ENCODE measurements around the gene GHR.

Gene GHR

DNA sequence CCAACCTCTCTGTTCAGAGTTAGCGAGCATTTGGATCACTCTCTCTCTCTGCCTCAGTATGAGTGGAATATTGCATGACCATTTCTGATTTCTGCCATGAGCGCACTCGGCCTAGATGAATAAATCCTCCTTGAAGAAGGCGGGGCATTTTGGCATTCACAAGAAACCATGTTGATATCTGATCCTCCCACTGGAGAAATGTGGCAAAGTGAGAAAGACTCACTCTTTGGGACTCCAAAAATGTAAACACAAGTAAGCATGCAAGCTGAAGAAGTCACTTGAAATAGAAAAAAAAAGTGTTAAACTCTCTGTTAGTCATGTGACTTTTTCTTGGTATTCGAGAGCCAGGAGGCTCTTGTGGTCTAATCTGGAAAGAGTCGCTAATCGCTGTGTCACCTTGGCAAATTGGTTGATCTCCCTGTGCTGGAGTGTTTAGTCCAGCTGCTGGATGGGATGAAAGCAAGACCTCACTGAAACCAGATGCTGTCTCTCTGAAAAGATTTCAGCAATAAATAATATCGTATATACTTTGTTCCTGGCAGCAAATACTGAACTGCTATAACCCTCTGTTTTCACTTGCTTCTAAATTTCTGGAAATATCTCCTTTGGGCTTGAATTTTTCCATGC is 95.5 kb downstream of the GHR start:
- Histone ChIP-seq H3K79me2 (ENCODE audit: insufficient read depth, low read length) (no peaks in the 10 kb centered on the region), H3K9me3 (ENCODE audit: insufficient read depth, low read depth, low read length) (no peaks in the 10 kb centered on the region), H3K9me2 (replicated peaks; ENCODE audit: low read depth, low read length) (no peaks in the 10 kb centered on the region), H3K4me1 (ENCODE audit: insufficient read depth, low read length, poor library complexity, severe bottlenecking) (no peaks in the 10 kb centered on the region), H3K9ac (ENCODE audit: low read depth, low read length, poor library complexity, severe bottlenecking) (no peak overlapping the region), H3K27me3 (ENCODE audit: insufficient read depth, low read length, poor library complexity, severe bottlenecking) (no peaks in the 10 kb centered on the region), H3K4me3 (ENCODE audit: low read length, poor library complexity, severe bottlenecking) (no peak overlapping the region), H2AFZ (ENCODE audit: low read length) (no peak overlapping the region), H3K4me2 (ENCODE audit: low read depth, low read length, poor library complexity, severe bottlenecking) (no peak overlapping the region), H3F3A (ENCODE audit: low read depth) (no peaks in the 10 kb centered on the region), H4K20me1 (ENCODE audit: insufficient read depth, low read length, poor library complexity, severe bottlenecking) (no peaks in the 10 kb centered on the region), H3K36me3 (ENCODE audit: insufficient read depth, low read length) (no peaks in the 10 kb centered on the region)
- no peak for TF ChIP-seq EZH2phosphoT487 (IDR thresholded peaks at IDR 0.05; ENCODE audit: borderline replicate concordance)
- TF ChIP-seq, protein P1, sequence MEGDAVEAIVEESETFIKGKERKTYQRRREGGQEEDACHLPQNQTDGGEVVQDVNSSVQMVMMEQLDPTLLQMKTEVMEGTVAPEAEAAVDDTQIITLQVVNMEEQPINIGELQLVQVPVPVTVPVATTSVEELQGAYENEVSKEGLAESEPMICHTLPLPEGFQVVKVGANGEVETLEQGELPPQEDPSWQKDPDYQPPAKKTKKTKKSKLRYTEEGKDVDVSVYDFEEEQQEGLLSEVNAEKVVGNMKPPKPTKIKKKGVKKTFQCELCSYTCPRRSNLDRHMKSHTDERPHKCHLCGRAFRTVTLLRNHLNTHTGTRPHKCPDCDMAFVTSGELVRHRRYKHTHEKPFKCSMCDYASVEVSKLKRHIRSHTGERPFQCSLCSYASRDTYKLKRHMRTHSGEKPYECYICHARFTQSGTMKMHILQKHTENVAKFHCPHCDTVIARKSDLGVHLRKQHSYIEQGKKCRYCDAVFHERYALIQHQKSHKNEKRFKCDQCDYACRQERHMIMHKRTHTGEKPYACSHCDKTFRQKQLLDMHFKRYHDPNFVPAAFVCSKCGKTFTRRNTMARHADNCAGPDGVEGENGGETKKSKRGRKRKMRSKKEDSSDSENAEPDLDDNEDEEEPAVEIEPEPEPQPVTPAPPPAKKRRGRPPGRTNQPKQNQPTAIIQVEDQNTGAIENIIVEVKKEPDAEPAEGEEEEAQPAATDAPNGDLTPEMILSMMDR (conservative IDR thresholded peaks at IDR 0.05; ENCODE audit: low read length): no peak

DNA sequence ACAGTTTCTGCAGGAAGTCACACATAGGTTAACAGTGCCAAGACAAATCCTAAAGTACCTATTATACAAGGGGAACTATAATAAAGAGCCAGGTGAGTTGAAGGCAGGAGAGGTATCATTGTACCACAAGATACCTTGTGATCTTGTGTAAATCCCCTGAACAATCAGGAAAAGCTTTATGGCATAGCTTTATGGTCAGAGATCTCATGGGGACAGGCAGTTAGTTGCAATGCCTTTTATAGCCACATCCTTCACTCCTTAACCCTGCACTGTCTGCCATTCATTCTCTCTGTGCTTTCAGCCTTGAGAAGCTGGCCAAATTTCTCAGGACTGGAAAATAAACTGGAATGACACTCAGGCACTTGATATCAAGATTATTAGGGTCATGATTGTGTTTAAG is 97.0 kb downstream of the GHR start:
- Histone ChIP-seq H2AFZ (ENCODE audit: low read length) (no peak overlapping the region), H3K36me3 (ENCODE audit: insufficient read depth, low read length) (no peaks in the 10 kb centered on the region), H3K4me2 (ENCODE audit: low read depth, low read length, poor library complexity, severe bottlenecking) (no peak overlapping the region), H3K27me3 (ENCODE audit: insufficient read depth, low read length, poor library complexity, severe bottlenecking) (no peaks in the 10 kb centered on the region), H4K20me1 (ENCODE audit: insufficient read depth, low read length, poor library complexity, severe bottlenecking) (no peaks in the 10 kb centered on the region), H3K9me3 (ENCODE audit: insufficient read depth, low read depth, low read length) (no peaks in the 10 kb centered on the region), H3F3A (ENCODE audit: low read depth) (no peaks in the 10 kb centered on the region), H3K9me2 (replicated peaks; ENCODE audit: low read depth, low read length) (no peaks in the 10 kb centered on the region), H3K9ac (ENCODE audit: low read depth, low read length, poor library complexity, severe bottlenecking) (no peak overlapping the region), H3K4me1 (ENCODE audit: insufficient read depth, low read length, poor library complexity, severe bottlenecking) (no peaks in the 10 kb centered on the region), H3K4me3 (ENCODE audit: low read length, poor library complexity, severe bottlenecking) (no peak overlapping the region), H3K79me2 (ENCODE audit: insufficient read depth, low read length) (no peaks in the 10 kb centered on the region)
- TF ChIP-seq, protein P1 (conservative IDR thresholded peaks at IDR 0.05; ENCODE audit: low read length): no peak
- no peak for TF ChIP-seq EZH2phosphoT487 (IDR thresholded peaks at IDR 0.05; ENCODE audit: borderline replicate concordance)

DNA sequence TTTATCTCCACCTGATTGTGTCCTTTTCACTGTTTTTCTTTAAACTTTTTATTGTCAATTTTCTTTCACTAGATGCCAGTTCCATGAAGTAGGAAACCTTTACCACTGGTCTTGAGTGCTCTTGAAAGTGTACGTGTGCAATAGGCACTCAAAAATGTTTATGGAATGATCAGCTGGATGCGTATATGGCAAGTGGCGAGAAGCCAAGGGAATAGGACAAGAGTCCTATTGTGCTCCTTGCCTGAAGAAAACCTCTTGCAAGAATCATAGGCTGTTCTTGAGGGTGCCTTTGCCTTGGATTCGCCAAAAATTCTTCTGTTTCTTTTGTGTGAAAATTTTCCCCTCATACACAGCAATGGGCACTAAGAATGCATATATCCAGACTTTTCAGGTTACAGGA is 97.7 kb downstream of the GHR start:
- H3K9ac ChIP-seq (ENCODE audit: low read depth, low read length, poor library complexity, severe bottlenecking): no peak overlapping the region
- H2AFZ ChIP-seq (ENCODE audit: low read length): no peak overlapping the region
- H3K4me2 ChIP-seq (ENCODE audit: low read depth, low read length, poor library complexity, severe bottlenecking): no peak overlapping the region
- H3K4me1 ChIP-seq (ENCODE audit: insufficient read depth, low read length, poor library complexity, severe bottlenecking): no peaks in the 10 kb centered on the region
- no peaks in the 10 kb centered on the region for H3K36me3 ChIP-seq (ENCODE audit: insufficient read depth, low read length)
- no peaks in the 10 kb centered on the region for H3K9me3 ChIP-seq (ENCODE audit: insufficient read depth, low read depth, low read length)
- TF ChIP-seq EZH2phosphoT487 (IDR thresholded peaks at IDR 0.05; ENCODE audit: borderline replicate concordance): no peak
- TF ChIP-seq, protein P1 (conservative IDR thresholded peaks at IDR 0.05; ENCODE audit: low read length): no peak
- H3K4me3 ChIP-seq (ENCODE audit: low read length, poor library complexity, severe bottlenecking): no peak overlapping the region
- H3K27me3 ChIP-seq (ENCODE audit: insufficient read depth, low read length, poor library complexity, severe bottlenecking): no peaks in the 10 kb centered on the region
- H3K9me2 ChIP-seq (replicated peaks; ENCODE audit: low read depth, low read length): no peaks in the 10 kb centered on the region
- H3F3A ChIP-seq (ENCODE audit: low read depth): no peaks in the 10 kb centered on the region
- H3K79me2 ChIP-seq (ENCODE audit: insufficient read depth, low read length): no peaks in the 10 kb centered on the region
- no peaks in the 10 kb centered on the region for H4K20me1 ChIP-seq (ENCODE audit: insufficient read depth, low read length, poor library complexity, severe bottlenecking)

Data from Loucy (cell line).